H9 (cell line): ENCODE data around the gene HECW1. TPM values are rescaled to one million over a fixed set of nuclear protein-coding genes. Genes with fewer than 3 reads are reported as not detected.

Experiments
- DNase-seq: peaks from one replicate; pipeline ENCODE4 v3.0.0-alpha.2; 2017
- H2AFZ ChIP-seq: one replicate; pipeline ENCODE4 v1.6.1; 2013; ENCODE audit warnings: mild to moderate bottlenecking, low read length, control low read depth, moderate library complexity
- H2AK5ac ChIP-seq: 2 replicates; pipeline ENCODE4 v1.6.1; 2013; ENCODE audit warnings: low read length, control low read depth, mixed read lengths; ENCODE audit not compliant: insufficient read length
- H2BK120ac ChIP-seq: one replicate; pipeline ENCODE4 v1.6.1; 2013; ENCODE audit warnings: low read depth, mild to moderate bottlenecking, low read length, control low read depth, inconsistent platforms; ENCODE audit not compliant: poor library complexity, severe bottlenecking
- H2BK12ac ChIP-seq: 2 replicates; pipeline ENCODE4 v1.6.1; 2013; ENCODE audit warnings: low read length, control low read depth, mixed read lengths, low read depth; ENCODE audit not compliant: insufficient read length
- H2BK15ac ChIP-seq: 2 replicates; pipeline ENCODE4 v1.6.1; 2013; ENCODE audit warnings: low read depth, low read length, control low read depth
- H2BK20ac ChIP-seq: one replicate; pipeline ENCODE4 v1.6.1; 2013; ENCODE audit warnings: low read depth, mild to moderate bottlenecking, low read length, control low read depth, inconsistent platforms; ENCODE audit not compliant: poor library complexity, severe bottlenecking
- H2BK5ac ChIP-seq: 2 replicates; pipeline ENCODE4 v1.6.1; 2013; ENCODE audit warnings: low read length, control low read depth, mixed read lengths; ENCODE audit not compliant: insufficient read length
- H3K14ac ChIP-seq: 2 replicates; pipeline ENCODE4 v1.6.1; 2013; ENCODE audit warnings: low read length, control low read depth; ENCODE audit not compliant: insufficient read depth
- H3K18ac ChIP-seq: 2 replicates; pipeline ENCODE4 v1.6.1; 2013; ENCODE audit warnings: low read depth, mild to moderate bottlenecking, mixed read lengths, low read length, control low read depth; ENCODE audit not compliant: insufficient read length
- H3K23ac ChIP-seq: 2 replicates; pipeline ENCODE4 v1.6.1; 2013; ENCODE audit warnings: low read length, control low read depth, mixed read lengths, low read depth; ENCODE audit not compliant: insufficient read length
- H3K23me2 ChIP-seq: 2 replicates; pipeline ENCODE4 v1.6.1; 2013; ENCODE audit warnings: low read depth, mild to moderate bottlenecking, mixed read lengths, low read length, control low read depth; ENCODE audit not compliant: insufficient read length, poor library complexity, severe bottlenecking
- H3K27ac ChIP-seq: 2 replicates; pipeline ENCODE4 v1.5.1; 2013; ENCODE audit warnings: low read length, control low read depth, mixed read lengths, low read depth; ENCODE audit not compliant: insufficient read length
- H3K27me3 ChIP-seq: 2 replicates; pipeline ENCODE4 v1.6.1; 2013; ENCODE audit warnings: low read length, control low read depth, inconsistent platforms; ENCODE audit not compliant: insufficient read depth
- H3K4ac ChIP-seq: 2 replicates; pipeline ENCODE4 v1.6.1; 2013; ENCODE audit warnings: low read depth, mild to moderate bottlenecking, control low read depth, inconsistent platforms, low read length, moderate library complexity
- H3K4me1 ChIP-seq: 2 replicates; pipeline ENCODE4 v1.6.1; 2013; ENCODE audit warnings: low read length, control low read depth, inconsistent platforms; ENCODE audit not compliant: insufficient read depth
- H3K4me2 ChIP-seq: 2 replicates; pipeline ENCODE4 v1.6.1; 2013; ENCODE audit warnings: low read length, control low read depth, mixed read lengths; ENCODE audit not compliant: insufficient read length, insufficient read depth
- H3K56ac ChIP-seq: 2 replicates; pipeline ENCODE4 v1.6.1; 2013; ENCODE audit warnings: low read depth, mild to moderate bottlenecking, mixed read lengths, low read length, control low read depth; ENCODE audit not compliant: insufficient read length
- H3K79me1 ChIP-seq: 2 replicates; pipeline ENCODE4 v1.6.1; 2013; ENCODE audit warnings: low read depth, mild to moderate bottlenecking, moderate library complexity, low read length, control low read depth, inconsistent platforms; ENCODE audit not compliant: insufficient read depth, poor library complexity, severe bottlenecking
- H3K79me2 ChIP-seq: 2 replicates; pipeline ENCODE4 v1.6.1; 2013; ENCODE audit warnings: low read length, control low read depth, inconsistent platforms; ENCODE audit not compliant: insufficient read depth
- H3K9ac ChIP-seq: 2 replicates; pipeline ENCODE4 v1.6.1; 2013; ENCODE audit warnings: low read length, control low read depth, mixed read lengths; ENCODE audit not compliant: insufficient read length; ENCODE audit errors: extremely low read depth
- H3K9me3 ChIP-seq: one replicate; pipeline ENCODE4 v1.6.1; 2013; ENCODE audit warnings: low read depth, low read length, inconsistent platforms; ENCODE audit not compliant: control insufficient read depth
- H3T11ph ChIP-seq: one replicate; pipeline ENCODE4 v1.6.1; 2013; ENCODE audit warnings: mild to moderate bottlenecking, low read length, control low read depth, inconsistent platforms
- H4K20me1 ChIP-seq: one replicate; pipeline ENCODE4 v1.6.1; 2013; ENCODE audit not compliant: control insufficient read depth, insufficient read length, insufficient read depth
- H4K5ac ChIP-seq: 2 replicates; pipeline ENCODE4 v1.6.1; 2013; ENCODE audit warnings: low read depth, mild to moderate bottlenecking, mixed read lengths, low read length, control low read depth; ENCODE audit not compliant: insufficient read length
- H4K8ac ChIP-seq: replicated peaks from 2 replicates; pipeline ENCODE4 v1.6.1; 2013; ENCODE audit warnings: low read length, control low read depth, mixed read lengths, low read depth; ENCODE audit not compliant: insufficient read length
- H4K91ac ChIP-seq: 2 replicates; pipeline ENCODE4 v1.6.1; 2013; ENCODE audit warnings: low read depth, mild to moderate bottlenecking, moderate library complexity, mixed read lengths, low read length, control low read depth; ENCODE audit not compliant: insufficient read length
- H3K27ac Mint-ChIP-seq, 3 experiments: 2 replicates in 2 of 3; 3 replicates in 1 of 3; pipeline ENCODE4 v1.8.0; 2020 to 2021; ENCODE audit warnings: mixed read lengths in 3 of 3, mild to moderate bottlenecking in 1 of 3, moderate library complexity in 1 of 3
- H3K27me3 Mint-ChIP-seq: 2 replicates; pipeline ENCODE4 v1.8.0; 2021; ENCODE audit warnings: low read depth, mild to moderate bottlenecking, moderate library complexity, mixed read lengths
- H3K36me3 Mint-ChIP-seq, 3 experiments: 2 replicates in 2 of 3; 3 replicates in 1 of 3; pipeline ENCODE4 v1.8.0; 2020 to 2021; ENCODE audit warnings: low read depth in 3 of 3, mixed read lengths in 3 of 3; ENCODE audit not compliant: insufficient read depth in 1 of 3
- H3K4me1 Mint-ChIP-seq, 2 experiments: 2 replicates each; pipeline ENCODE4 v1.8.0; 2020; ENCODE audit warnings: mixed read lengths in 2 of 2
- H3K4me3 Mint-ChIP-seq, 2 experiments: 2 replicates in 1 of 2; 3 replicates in 1 of 2; pipeline ENCODE4 v1.8.0; 2020 to 2021; ENCODE audit warnings: mild to moderate bottlenecking in 2 of 2, mixed read lengths in 2 of 2, moderate library complexity in 1 of 2
- H3K9me3 Mint-ChIP-seq, 2 experiments: 2 replicates in 1 of 2; 3 replicates in 1 of 2; pipeline ENCODE4 v1.8.0; 2020; ENCODE audit warnings: mild to moderate bottlenecking in 2 of 2, mixed read lengths in 2 of 2, moderate library complexity in 1 of 2
- CTCF ChIP-seq: fragments of 200-600 bp; sonication (generic); conservative IDR thresholded peaks from 3 replicates; pipeline ENCODE4 v1.8.0; 2021; ENCODE audit warnings: antibody characterized with exemption, mild to moderate bottlenecking
- WGBS: extraction: QIAGEN DNeasy Blood & Tissue Kit; methylation state at CpG from one replicate; pipeline ENCODE4 v1.1.7; 2013; ENCODE audit warnings: missing lambda C conversion rate, low lambda C conversion rate, mixed read lengths; ENCODE audit not compliant: insufficient read length; ENCODE audit errors: extremely low coverage; 5-methylcytosine and 5-hydroxymethylcytosine counted together
- total RNA-seq: library from RNA; stranded (reverse); gene quantifications from 2 replicates; pipeline ENCODE4 v1.2.1, GENCODE V29; 2021

HECW1 gene
- total RNA-seq, 1 experiment from 2014 or later, result 5.0 TPM

DNA sequence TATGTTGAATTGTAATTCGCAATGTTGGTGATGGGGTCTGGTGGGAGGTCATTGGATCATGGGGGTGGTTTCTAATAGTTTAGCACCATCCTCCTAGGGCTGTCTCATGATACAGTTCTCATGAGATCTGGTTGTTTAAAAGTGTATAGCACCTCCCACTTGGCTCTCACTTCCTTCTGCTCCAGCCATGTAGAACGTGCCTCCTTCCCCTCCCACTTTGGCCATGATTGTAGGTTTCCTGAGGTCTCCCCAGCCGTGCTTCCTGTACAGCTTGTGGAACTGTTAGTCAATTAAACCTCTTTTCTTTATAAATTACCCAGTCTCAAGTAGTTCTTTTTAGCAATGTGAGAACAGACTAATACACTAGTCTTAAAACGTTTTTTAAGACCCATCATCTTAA, 15.6 kb upstream of the HECW1 start:
- H3K23me2 ChIP-seq, result no peaks in the 10 kb centered on the region
- no peak overlapping the region for H3K27ac ChIP-seq
- DNase-seq, result no peak
- no peak overlapping the region for H4K91ac ChIP-seq
- no peaks in the 10 kb centered on the region for H3K79me2 ChIP-seq
- H3K4me3 Mint-ChIP-seq, result no peak overlapping the region
- no peaks in the 10 kb centered on the region for H3K9me3 Mint-ChIP-seq
- no peak overlapping the region for H3T11ph ChIP-seq
- no peaks in the 10 kb centered on the region for H3K4me1 Mint-ChIP-seq
- no peak overlapping the region for H3K27ac Mint-ChIP-seq
- no peak overlapping the region for H2BK20ac ChIP-seq
- no peaks in the 10 kb centered on the region for H3K4me1 ChIP-seq
- WGBS, result no CpG with 5 or more reads among the region's 4 CpGs
- no peak overlapping the region for H2AK5ac ChIP-seq
- no peak overlapping the region for H3K56ac ChIP-seq
- no peak for TF ChIP-seq CTCF
- H2BK12ac ChIP-seq, result no peak overlapping the region
- H3K9ac ChIP-seq, result no peak overlapping the region
- no peaks in the 10 kb centered on the region for H3K9me3 ChIP-seq
- H3K18ac ChIP-seq, result no peak overlapping the region
- H4K8ac ChIP-seq, result no peak overlapping the region
- no peaks in the 10 kb centered on the region; a peak in 1 of 7 replicates for H3K36me3 Mint-ChIP-seq
- H3K4me2 ChIP-seq, result no peak overlapping the region
- H3K23ac ChIP-seq, result no peak overlapping the region
- H3K14ac ChIP-seq, result no peak overlapping the region
- H3K4ac ChIP-seq, result no peak overlapping the region
- no peak overlapping the region for H2AFZ ChIP-seq
- H2BK120ac ChIP-seq, result no peak overlapping the region
- H4K20me1 ChIP-seq, result no peaks in the 10 kb centered on the region
- no peaks in the 10 kb centered on the region for H3K79me1 ChIP-seq
- no peaks in the 10 kb centered on the region for H3K27me3 Mint-ChIP-seq
- no peak overlapping the region for H2BK5ac ChIP-seq
- no peak overlapping the region for H2BK15ac ChIP-seq
- no peak overlapping the region for H4K5ac ChIP-seq
- H3K27me3 ChIP-seq, result no peaks in the 10 kb centered on the region
